Hepatocyte (in vitro differentiated cells): ENCODE data around the gene NMB. TPM values are rescaled to one million over a fixed set of nuclear protein-coding genes. Genes with fewer than 3 reads are reported as not detected.
A peak's percentile ranks its signal among the peaks of the same experiment; 100 is the strongest.

Experiments
- DNase-seq: peaks from one replicate; pipeline ENCODE4 v3.0.0-alpha.2; 2016; ENCODE audit warnings: low spot score
- H2AFZ ChIP-seq: fragments of 200-600 bp; sonication (generic); 2 replicates; pipeline ENCODE4 v1.6.0; 2016; ENCODE audit warnings: antibody characterized with exemption, mild to moderate bottlenecking
- H3K27ac ChIP-seq: fragments of 200-600 bp; sonication (generic); 2 replicates; pipeline ENCODE4 v1.5.1; 2016; ENCODE audit warnings: mild to moderate bottlenecking
- H3K27me3 ChIP-seq: fragments of 200-600 bp; sonication (generic); 2 replicates; pipeline ENCODE4 v1.6.1; 2016
- H3K36me3 ChIP-seq: fragments of 200-600 bp; sonication (generic); replicated peaks from 2 replicates; pipeline ENCODE4 v1.5.1; 2016; ENCODE audit warnings: low read depth; ENCODE audit not compliant: insufficient read depth
- H3K4me1 ChIP-seq: fragments of 200-600 bp; sonication (generic); 2 replicates; pipeline ENCODE4 v1.5.1; 2016; ENCODE audit warnings: mild to moderate bottlenecking, moderate library complexity; ENCODE audit not compliant: insufficient read depth
- H3K4me2 ChIP-seq: fragments of 200-600 bp; sonication (generic); 2 replicates; pipeline ENCODE4 v1.6.0; 2016
- H3K4me3 ChIP-seq: fragments of 200-600 bp; sonication (generic); 2 replicates; pipeline ENCODE4 v1.5.1; 2016; ENCODE audit warnings: mild to moderate bottlenecking
- H3K79me2 ChIP-seq: fragments of 200-600 bp; sonication (generic); 2 replicates; pipeline ENCODE4 v1.6.0; 2017; ENCODE audit warnings: mild to moderate bottlenecking
- H3K9me2 ChIP-seq: fragments of 200-600 bp; sonication (generic); replicated peaks from 2 replicates; pipeline ENCODE4 v1.6.0; 2017; ENCODE audit warnings: mild to moderate bottlenecking; ENCODE audit not compliant: insufficient read depth
- H3K9me3 ChIP-seq: fragments of 200-600 bp; sonication (generic); 2 replicates; pipeline ENCODE4 v1.5.1; 2016; ENCODE audit warnings: low read depth, mild to moderate bottlenecking
- H4K20me1 ChIP-seq: fragments of 200-600 bp; sonication (generic); 2 replicates; pipeline ENCODE4 v1.6.0; 2016; ENCODE audit warnings: mild to moderate bottlenecking; ENCODE audit not compliant: insufficient read depth, poor library complexity, severe bottlenecking
- EZH2 ChIP-seq: fragments of 200-600 bp; sonication (generic); IDR thresholded peaks from 2 replicates; pipeline ENCODE4 v1.6.1; 2016; ENCODE audit warnings: antibody characterized with exemption, mild to moderate bottlenecking, borderline replicate concordance
- EZH2phosphoT487 ChIP-seq: fragments of 200-600 bp; sonication (generic); IDR thresholded peaks from one replicate; pipeline ENCODE4 v1.6.1; 2018; ENCODE audit warnings: antibody characterized with exemption, mild to moderate bottlenecking, low read depth, moderate library complexity; ENCODE audit not compliant: unreplicated experiment, severe bottlenecking
- WGBS: methylation state at CpG from one replicate; pipeline ENCODE4 v1.1.6; 2016; ENCODE audit warnings: low lambda C conversion rate; ENCODE audit errors: missing lambda C conversion rate; 5-methylcytosine and 5-hydroxymethylcytosine counted together
- polyA plus RNA-seq: library from polyadenylated mRNA; unstranded; fragments of >200 nt; fragmentation: Nextera tagmentation; extraction: Ambion mirVana; gene quantifications from 2 replicates; pipeline ENCODE4 v1.2.1, GENCODE V29; 2016
- total RNA-seq: library from RNA; depleted of rRNA; stranded (reverse); fragments of >200 nt; gene quantifications from 2 replicates; pipeline ENCODE4 v1.2.3, GENCODE V29; 2014
- TF ChIP-seq, protein P1 (sequence below): fragments of 200-600 bp; sonication (generic); IDR thresholded peaks from 2 replicates; pipeline ENCODE4 v1.5.1; 2016; ENCODE audit warnings: antibody characterized with exemption, mild to moderate bottlenecking; ENCODE audit not compliant: poor library complexity

Gene NMB
- total and polyA plus RNA-seq, 2 experiments from 2014 or later = 3.8 to 15.4 TPM

DNA sequence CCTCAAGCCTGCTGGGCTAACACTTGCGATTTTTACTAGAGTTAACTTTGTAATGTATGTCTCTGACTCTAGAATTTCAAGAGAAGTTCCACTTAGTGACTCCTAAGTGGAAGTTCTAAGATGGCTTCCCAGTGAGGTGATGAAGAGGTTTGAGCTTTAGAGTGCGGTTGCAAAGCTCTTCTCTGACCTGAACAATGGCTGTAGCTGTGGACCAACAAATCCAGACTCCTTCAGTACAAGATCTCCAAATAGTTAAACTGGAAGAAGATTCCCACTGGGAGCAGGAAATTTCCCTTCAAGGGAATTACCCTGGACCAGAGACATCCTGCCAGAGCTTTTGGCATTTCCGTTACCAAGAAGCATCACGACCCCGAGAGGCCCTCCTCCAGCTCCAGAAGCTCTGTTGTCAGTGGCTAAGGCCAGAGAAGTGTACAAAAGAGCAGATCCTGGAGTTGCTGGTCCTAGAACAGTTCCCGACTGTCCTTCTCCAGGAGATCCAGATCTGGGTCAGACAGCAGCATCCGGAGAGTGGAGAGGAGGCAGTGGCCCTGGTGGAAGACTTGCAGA is 26.2 kb downstream of the NMB start:
- DNase-seq = no peak
- TF ChIP-seq, protein P1, sequence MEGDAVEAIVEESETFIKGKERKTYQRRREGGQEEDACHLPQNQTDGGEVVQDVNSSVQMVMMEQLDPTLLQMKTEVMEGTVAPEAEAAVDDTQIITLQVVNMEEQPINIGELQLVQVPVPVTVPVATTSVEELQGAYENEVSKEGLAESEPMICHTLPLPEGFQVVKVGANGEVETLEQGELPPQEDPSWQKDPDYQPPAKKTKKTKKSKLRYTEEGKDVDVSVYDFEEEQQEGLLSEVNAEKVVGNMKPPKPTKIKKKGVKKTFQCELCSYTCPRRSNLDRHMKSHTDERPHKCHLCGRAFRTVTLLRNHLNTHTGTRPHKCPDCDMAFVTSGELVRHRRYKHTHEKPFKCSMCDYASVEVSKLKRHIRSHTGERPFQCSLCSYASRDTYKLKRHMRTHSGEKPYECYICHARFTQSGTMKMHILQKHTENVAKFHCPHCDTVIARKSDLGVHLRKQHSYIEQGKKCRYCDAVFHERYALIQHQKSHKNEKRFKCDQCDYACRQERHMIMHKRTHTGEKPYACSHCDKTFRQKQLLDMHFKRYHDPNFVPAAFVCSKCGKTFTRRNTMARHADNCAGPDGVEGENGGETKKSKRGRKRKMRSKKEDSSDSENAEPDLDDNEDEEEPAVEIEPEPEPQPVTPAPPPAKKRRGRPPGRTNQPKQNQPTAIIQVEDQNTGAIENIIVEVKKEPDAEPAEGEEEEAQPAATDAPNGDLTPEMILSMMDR = no peak
- TF ChIP-seq EZH2phosphoT487 = no peak
- TF ChIP-seq EZH2 = no peak
- Histone ChIP-seq H3K4me3 (peak overlapping the region; percentile 56), H3K79me2 (peaks cover 39% of the 10 kb centered on the region), H3K27me3 (no peaks in the 10 kb centered on the region), H3K36me3 (no peaks in the 10 kb centered on the region), H3K4me1 (peaks cover 26% of the 10 kb centered on the region), H3K27ac (peak overlapping the region; percentile 86), H4K20me1 (peaks cover 10% of the 10 kb centered on the region), H3K9me3 (no peaks in the 10 kb centered on the region), H3K9me2 (no peaks in the 10 kb centered on the region), H2AFZ (peak overlapping the region; percentile 97), H3K4me2 (peak overlapping the region; percentile 98)
- 56% methylated on average over 7 of the region's 7 CpGs for WGBS

DNA sequence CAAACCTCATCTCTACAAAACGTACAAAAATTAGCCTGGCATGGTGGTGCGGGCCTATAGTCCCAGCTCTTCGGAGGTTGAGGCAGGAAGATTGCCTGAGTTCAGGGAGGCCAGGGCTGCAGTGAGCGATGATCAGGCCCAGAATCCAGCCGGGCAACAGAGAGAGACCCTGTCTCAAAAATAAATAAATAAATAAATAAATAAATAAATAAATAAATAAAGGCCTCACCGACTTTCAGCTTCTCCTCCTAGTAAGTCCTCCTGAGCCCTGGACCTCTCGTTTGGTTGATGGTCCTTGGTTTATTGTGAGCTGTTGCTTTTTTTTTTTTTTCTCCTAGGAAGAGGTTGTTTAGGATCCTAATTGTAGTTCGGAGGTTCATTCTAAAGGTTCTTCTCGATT is 29.0 kb downstream of the NMB start:
- H3K27me3 ChIP-seq = no peaks in the 10 kb centered on the region
- H3K9me3 ChIP-seq = no peaks in the 10 kb centered on the region
- no peak overlapping the region for H3K27ac ChIP-seq
- 94% methylated on average over 9 of the region's 9 CpGs for WGBS
- peaks cover 17% of the 10 kb centered on the region for H3K79me2 ChIP-seq
- H4K20me1 ChIP-seq = peaks cover 3% of the 10 kb centered on the region
- no peak for DNase-seq
- H3K4me2 ChIP-seq = no peak overlapping the region
- H3K4me3 ChIP-seq = no peak overlapping the region
- no peaks in the 10 kb centered on the region for H3K9me2 ChIP-seq
- TF ChIP-seq, protein P1 = no peak
- TF ChIP-seq EZH2phosphoT487 (no peak), EZH2 (no peak)
- H3K4me1 ChIP-seq = peaks cover 16% of the 10 kb centered on the region
- H3K36me3 ChIP-seq = no peaks in the 10 kb centered on the region
- no peak overlapping the region for H2AFZ ChIP-seq

DNA sequence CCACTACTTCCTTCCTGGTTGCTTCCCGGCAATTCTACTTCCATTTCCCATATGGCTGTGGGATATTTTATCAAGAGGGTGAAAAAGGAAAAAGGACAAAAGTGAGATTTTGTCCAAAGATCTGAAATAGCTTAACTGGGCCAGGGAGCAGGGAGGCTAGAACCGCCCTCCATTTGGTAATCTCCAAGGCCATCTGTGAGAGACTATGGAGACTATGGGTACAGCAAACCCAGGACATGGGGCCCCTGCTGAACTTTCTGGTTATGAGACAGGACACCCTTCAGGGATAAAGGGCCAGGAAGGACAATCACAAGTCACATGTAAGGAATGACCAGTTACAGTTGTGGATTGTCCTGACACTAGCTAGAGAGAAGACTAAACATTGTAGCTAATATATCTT is 32.9 kb downstream of the NMB start:
- TF ChIP-seq EZH2phosphoT487 = no peak
- TF ChIP-seq, protein P1 = no peak
- TF ChIP-seq EZH2 = no peak
- 96% methylated on average over 2 of the region's 2 CpGs for WGBS
- Histone ChIP-seq H3K9me2 (no peaks in the 10 kb centered on the region), H3K9me3 (peaks cover 20% of the 10 kb centered on the region), H3K4me1 (no peaks in the 10 kb centered on the region), H3K4me2 (no peak overlapping the region), H3K27ac (no peak overlapping the region), H3K79me2 (peaks cover 19% of the 10 kb centered on the region), H3K36me3 (peaks cover 11% of the 10 kb centered on the region), H3K27me3 (no peaks in the 10 kb centered on the region), H2AFZ (no peak overlapping the region), H3K4me3 (no peak overlapping the region), H4K20me1 (no peaks in the 10 kb centered on the region)
- no peak for DNase-seq

DNA sequence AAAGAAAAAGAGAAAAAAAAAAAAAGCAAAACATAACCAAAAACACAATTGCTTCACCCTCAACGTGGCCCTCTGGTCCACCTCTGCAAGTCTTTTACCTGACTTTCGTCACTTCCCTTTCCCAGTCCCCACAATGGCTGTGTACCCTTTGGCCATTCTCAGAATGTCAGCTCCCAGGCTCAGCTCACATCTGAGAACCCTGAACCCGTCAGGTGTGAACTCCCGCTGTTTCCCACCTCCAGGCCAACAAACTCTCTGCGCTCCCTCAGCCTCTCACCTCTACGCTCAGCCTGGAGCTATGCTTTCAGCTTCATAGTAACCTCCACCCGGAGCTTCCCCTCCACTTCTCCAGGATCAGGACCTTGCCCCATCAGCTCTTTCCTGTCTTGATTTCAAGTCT is 33.6 kb downstream of the NMB start:
- Histone ChIP-seq H3K36me3 (peaks cover 11% of the 10 kb centered on the region), H3K79me2 (peaks cover 19% of the 10 kb centered on the region), H3K9me3 (peaks cover 20% of the 10 kb centered on the region), H3K27ac (no peak overlapping the region), H4K20me1 (no peaks in the 10 kb centered on the region), H3K4me1 (no peaks in the 10 kb centered on the region), H3K4me3 (no peak overlapping the region), H3K27me3 (no peaks in the 10 kb centered on the region), H2AFZ (no peak overlapping the region), H3K9me2 (no peaks in the 10 kb centered on the region), H3K4me2 (no peak overlapping the region)
- 78% methylated on average over 7 of the region's 7 CpGs for WGBS
- TF ChIP-seq EZH2 = no peak
- TF ChIP-seq, protein P1 = no peak
- no peak for TF ChIP-seq EZH2phosphoT487
- no peak for DNase-seq
